Body of pancreas (tissue), 4 donors: Measurements from ENCODE around the gene MBNL1.

Source experiments
- CTCF ChIP-seq, 7 experiments: fragments of 450-650 bp in 4 of 7; fragments of 200-600 bp in 3 of 7; sonication (generic) in 3 of 7; IDR thresholded peaks; one replicate each; pipeline ENCODE4 v1.5.1; 2016 to 2019; ENCODE audit warnings: antibody characterized with exemption in 7 of 7
- POLR2A ChIP-seq, 3 donors: fragments of 450-650 bp; IDR thresholded peaks; one replicate each; pipeline ENCODE4 v1.6.1; 2016; ENCODE audit warnings: antibody characterized with exemption in 3 of 3, mild to moderate bottlenecking in 2 of 3

GRCh38 chr3:152269056-152269830, 514 bp downstream of the MBNL1 start:
- TF ChIP-seq POLR2A (IDR thresholded peaks at IDR 0.05) (peak; percentile 37 to 73 (median 63)), CTCF (IDR thresholded peaks at IDR 0.05) (peak in 1 of 7 experiments; percentile 10)
